HG03066 (cell line): ENCODE data around the gene CIB2.

Experiments
- ATAC-seq: cut with Tn5 transposase; IDR thresholded peaks from one replicate; pipeline ENCODE4 v1.9.1; 2021; ENCODE audit warnings: low read depth; ENCODE audit not compliant: unreplicated experiment

Gene CIB2

GRCh38 chr15:78069462-78070029 is 61.7 kb downstream of the CIB2 start:
- ATAC-seq, result no peak

DNA sequence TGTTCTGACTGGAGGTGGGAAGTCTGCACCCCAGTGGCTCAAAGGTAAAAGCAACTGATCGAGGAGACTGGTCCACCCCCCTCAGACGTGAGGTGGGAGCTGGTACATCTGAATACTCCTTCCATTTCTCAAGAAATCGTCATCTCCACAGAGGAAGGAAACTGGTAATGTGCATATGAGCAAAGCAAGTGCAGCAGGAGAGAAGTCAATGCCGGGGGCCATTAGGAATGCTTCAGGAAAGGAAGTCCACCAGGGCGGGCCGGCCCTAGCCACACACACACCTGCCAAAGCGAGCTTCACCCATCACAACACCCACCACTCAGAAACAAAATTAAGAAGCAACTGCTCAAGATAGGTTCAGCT is 62.2 kb downstream of the CIB2 start:
- no peak for ATAC-seq

DNA sequence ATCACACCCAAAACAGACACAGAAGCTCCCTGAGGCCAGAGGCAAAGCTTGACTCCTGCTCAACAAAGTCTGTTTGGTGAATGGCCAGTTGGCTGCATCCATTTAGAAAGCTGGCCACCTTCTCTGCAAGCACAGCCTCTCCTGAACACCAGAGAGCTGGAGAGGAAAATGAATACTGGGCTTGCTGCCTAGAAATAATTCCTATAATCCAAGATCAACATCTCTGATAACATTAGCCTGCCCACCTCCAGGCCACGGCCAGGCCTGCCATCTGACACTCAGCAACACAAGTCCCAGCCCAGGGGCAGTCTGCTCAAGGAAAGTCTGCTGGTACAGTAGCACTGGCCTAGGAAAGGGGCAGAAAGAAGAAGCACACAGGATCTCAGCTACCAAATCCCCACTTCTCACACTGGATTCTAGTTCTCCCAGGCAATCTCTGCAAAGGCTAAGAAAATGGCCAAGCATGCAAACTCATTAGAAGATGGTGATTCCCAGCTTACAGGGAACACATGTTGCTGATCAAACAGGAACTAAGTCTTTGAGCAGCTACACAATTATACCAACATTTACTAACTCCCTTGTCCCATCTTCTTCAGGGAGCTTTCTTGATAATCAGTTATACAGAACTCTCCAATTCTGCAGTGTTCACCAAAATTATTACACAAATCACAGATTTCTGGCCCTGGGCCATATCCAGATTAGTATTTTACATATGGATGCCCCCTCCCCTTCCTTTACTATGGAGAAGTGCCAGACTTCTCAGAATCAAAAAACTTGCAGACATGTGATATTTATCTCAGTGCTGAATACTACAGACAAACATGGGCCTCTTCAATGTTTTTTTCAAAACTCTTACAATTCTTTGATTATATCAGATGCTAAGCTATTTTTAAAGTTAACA is 63.7 kb downstream of the CIB2 start:
- ATAC-seq, result no peak

DNA sequence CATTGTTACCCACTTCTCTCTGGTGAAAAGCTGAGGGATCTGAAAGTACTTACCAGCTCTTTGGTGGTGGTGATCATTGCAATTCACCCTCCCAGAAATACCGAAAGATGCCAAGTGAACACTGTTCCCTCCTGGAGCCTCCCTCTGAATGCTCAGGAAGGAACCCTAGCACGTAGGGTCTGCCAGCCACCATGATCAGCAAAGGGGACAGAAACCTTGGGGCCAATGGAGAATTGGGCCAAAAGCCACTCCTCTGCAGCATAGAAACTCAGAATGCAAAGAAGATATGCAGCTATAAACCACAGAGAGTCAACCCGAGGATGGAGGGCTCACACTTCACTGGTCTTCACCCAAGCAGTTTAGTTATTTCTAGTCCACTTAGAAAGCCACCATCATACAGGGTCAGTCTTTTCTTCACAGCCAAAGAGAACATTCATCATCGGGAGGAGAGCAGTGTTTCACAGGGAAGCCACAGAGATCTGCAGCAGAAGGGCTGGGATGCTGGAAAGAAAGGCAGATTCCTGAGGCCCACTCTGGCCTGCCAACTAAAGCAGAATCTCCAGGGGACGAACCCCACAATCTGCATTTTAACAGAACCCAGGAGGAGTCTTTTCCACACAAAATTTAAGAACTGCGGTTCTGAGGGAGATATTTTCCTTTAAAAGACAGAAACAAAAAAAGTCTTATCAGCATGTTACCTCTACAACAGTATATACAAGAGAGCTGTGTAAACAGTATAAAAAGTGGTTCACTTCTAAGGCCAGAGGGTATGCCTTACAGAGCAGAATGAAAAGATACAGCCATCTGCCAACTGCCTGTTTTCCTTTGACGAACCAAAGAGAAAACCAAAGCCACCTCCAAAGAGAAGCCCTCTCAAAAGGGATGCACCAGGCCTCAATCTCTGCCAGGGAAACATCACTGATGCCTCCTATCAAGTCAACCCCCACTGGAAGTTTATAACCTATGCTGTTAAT is 65.0 kb downstream of the CIB2 start:
- peak; percentile 62 for ATAC-seq

DNA sequence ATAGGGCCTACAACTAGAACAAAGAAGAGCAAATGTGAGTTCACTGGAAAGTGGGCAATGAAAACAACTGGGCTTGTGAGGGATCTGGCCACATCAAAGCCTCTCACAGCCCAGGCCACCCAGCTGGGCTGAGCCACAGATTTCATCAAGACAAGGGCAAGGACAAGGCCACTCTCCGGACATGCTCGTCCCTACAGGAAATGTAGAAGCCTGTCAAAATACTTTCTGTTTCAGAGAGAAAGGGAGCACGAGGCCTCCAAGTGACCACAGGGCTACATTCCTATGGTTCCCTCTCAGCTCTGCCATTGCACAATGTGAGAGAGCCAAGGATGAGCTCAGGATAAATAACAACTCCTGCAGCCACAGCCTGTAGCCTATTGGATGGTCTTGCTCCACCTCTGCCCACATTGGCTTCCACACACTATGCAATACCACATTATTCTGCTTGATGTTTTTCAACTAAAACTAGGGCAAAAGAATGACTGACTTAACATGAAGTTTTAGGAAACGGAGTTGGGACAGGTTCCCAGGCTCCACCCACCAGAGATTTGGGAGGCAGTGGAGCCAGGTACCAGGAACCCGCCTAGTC is 65.9 kb downstream of the CIB2 start:
- no peak for ATAC-seq

GRCh38 chr15:78064544-78064943 is 66.7 kb downstream of the CIB2 start:
- ATAC-seq, result no peak

GRCh38 chr15:78063970-78064385 is 67.3 kb downstream of the CIB2 start:
- no peak for ATAC-seq

- ATAC-seq, result no peak
Observed at GRCh38 chr15:78063217-78063616, 68.0 kb downstream of the CIB2 start.

- ATAC-seq, result no peak
Observed at GRCh38 chr15:78061963-78062427, 69.2 kb downstream of the CIB2 start.

DNA sequence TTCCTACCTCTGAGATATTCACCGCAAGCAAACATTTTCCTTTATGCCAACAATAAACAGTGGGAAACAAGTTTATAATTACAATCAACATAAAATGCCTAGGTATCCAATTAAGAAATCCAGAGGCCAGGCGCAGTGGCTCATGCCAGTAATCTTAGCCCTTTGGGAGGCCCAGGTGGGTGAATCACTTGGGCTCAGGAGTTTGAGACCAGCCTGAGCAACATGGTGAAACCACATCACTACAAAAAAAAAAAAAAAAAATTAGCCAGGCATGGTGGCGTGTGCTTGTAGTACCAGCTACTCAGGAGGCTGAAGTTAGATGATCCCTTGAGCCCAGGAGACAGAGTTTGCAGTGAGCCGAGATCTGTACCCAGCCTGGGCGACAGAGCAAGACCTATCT is 71.0 kb downstream of the CIB2 start:
- ATAC-seq, result no peak

DNA sequence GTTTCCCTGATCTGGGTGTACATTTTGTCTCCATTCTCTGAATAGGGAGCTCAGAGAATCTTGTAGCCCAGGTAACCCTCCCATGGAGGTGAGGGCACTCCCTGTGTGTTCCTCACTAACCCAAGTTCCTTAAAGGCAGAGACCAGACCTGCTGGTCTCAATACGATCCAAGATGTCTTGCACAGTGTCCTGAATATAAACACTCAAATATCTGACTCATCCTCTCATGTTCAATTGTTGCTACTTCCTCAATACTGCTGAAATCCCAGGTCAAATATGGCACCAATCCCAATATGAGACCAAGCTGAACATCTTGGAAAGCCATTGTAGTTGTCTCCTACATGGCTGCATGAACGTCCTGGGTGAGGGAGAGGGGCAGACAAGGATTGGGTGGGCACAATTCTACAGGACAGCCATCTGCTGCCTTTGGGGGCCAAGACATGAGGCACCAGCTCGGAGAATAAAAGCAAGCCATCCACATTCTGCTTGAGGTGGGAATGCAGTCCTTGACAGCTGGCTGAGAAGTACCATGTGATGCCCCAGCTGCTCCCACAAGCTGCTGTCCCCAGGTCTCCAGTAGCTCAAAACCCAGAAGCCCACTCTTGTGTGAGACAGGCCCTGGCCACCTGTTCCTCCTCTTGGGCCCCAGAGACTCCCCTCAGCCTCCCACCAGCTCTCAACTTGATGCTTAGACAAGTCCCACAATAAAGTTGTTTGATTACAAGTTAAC is 72.0 kb downstream of the CIB2 start:
- ATAC-seq, result no peak

GRCh38 chr15:78058401-78058935 is 72.8 kb downstream of the CIB2 start:
- ATAC-seq, result no peak

GRCh38 chr15:78057803-78058202 is 73.4 kb downstream of the CIB2 start:
- ATAC-seq, result no peak

DNA sequence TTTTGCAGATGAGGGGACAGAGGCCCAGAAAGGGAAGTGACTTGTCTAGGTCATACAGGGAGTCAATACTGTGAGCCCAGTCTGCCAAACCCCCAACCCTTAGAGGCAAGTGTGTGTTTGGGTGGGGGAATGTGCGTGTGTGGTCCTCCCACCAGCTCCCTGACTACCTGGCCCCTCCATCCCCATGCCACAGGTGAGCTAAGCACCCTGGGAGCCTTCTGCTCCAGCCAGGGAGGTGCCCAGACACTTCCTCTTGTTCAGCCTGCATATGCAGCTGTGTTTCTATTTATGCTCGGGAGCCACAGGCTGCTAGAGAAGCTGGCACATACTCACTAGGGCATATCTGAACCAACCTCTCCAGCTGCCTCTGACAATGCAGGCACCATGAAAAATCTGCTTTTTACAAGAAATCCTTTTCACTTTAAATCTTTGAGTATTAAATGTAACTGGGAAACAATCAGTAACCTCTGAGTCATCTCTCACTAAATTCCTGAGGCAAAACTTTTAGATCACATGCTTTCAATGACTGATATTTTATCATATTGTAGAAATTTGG is 74.5 kb downstream of the CIB2 start:
- no peak for ATAC-seq

- ATAC-seq, result no peak
Observed at GRCh38 chr15:78055919-78056713, 75.1 kb downstream of the CIB2 start.

DNA sequence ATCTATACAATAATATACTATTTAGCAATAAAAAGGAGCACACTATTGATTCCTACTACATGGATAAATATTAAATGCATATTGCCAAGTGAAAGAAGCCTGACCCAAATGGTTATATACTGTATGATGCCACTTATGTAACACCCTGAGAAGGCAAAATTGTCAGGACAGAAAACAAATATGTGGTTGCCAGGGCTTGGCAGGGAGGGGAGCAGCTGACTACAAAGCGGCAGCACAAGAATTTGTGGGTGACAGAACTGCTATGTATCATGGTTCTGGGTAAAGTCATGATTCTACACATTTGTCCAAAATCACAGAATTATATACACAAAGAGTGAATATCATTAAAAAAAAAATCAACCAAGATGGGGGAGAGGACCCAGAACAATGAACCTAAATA is 76.3 kb downstream of the CIB2 start:
- no peak for ATAC-seq
